Tibial nerve (tissue), 4 donors: Measurements from ENCODE around the gene OR5J2. TPM values are rescaled to one million over a fixed set of nuclear protein-coding genes. Genes with fewer than 3 reads are reported as not detected.
"Not testable (repeated sequence)": the region's sequence is repeated elsewhere in the genome, so short reads cannot be mapped to it uniquely, and the experiment has no call there.

Experiments
- DNase-seq, 2 donors: peaks; one replicate each; pipeline ENCODE4 v3.0.0-alpha.2; 2019; ENCODE audit warnings: low spot score in 2 of 2
- H3K27ac ChIP-seq, 4 donors: fragments of 200-600 bp; sonication (generic) in 3 of 4; one replicate each; pipeline ENCODE4 v1.5.1; 2017 to 2019; ENCODE audit warnings: mild to moderate bottlenecking in 1 of 4
- H3K27me3 ChIP-seq, 2 donors: fragments of 200-600 bp; sonication (generic) in 1 of 2; one replicate each; pipeline versions ENCODE4 v1.5.1 to v1.6.0; 2017 to 2019
- H3K36me3 ChIP-seq, 3 donors: fragments of 200-600 bp; sonication (generic); one replicate each; pipeline ENCODE4 v1.5.1; 2018 to 2019
- H3K4me1 ChIP-seq, 4 donors: fragments of 200-600 bp; sonication (generic) in 3 of 4; one replicate each; pipeline ENCODE4 v1.5.1; 2017 to 2019
- H3K4me3 ChIP-seq, 4 donors: fragments of 200-600 bp; sonication (generic) in 3 of 4; one replicate each; pipeline ENCODE4 v1.5.1; 2017 to 2019; ENCODE audit warnings: mild to moderate bottlenecking in 1 of 4, moderate library complexity in 1 of 4
- H3K9me3 ChIP-seq, 4 donors: fragments of 200-600 bp; sonication (generic) in 3 of 4; one replicate each; pipeline ENCODE4 v1.5.1; 2017 to 2019
- EP300 ChIP-seq, 2 donors: sonication (generic); formaldehyde crosslinking; IDR thresholded peaks; one replicate each; pipeline ENCODE4 v1.6.1; 2017; ENCODE audit warnings: antibody characterized with exemption in 2 of 2, mild to moderate bottlenecking in 1 of 2
- POLR2A ChIP-seq, 2 donors: fragments of 450-650 bp; IDR thresholded peaks; one replicate each; pipeline ENCODE4 v1.6.1; 2017; ENCODE audit warnings: antibody characterized with exemption in 2 of 2, mild to moderate bottlenecking in 2 of 2, moderate library complexity in 2 of 2
- WGBS, 2 donors: methylation state at CpG; one replicate each; pipeline ENCODE4 v1.1.5; 2018; 5-methylcytosine and 5-hydroxymethylcytosine counted together
- total RNA-seq, 4 donors: library from RNA; depleted of rRNA; stranded (reverse); fragments of >200 nt; gene quantifications; one replicate each; pipeline ENCODE4 v1.1.0, GENCODE V29; 2016
- TF ChIP-seq, protein P1 (sequence below), 5 experiments: fragments of 200-600 bp in 3 of 5; fragments of 450-650 bp in 2 of 5; sonication (generic) in 3 of 5; IDR thresholded peaks; one replicate each; pipeline ENCODE4 v1.5.1; 2016 to 2019; ENCODE audit warnings: antibody characterized with exemption in 5 of 5, mild to moderate bottlenecking in 3 of 5, moderate library complexity in 2 of 5

The OR5J2 gene
- total RNA-seq = not detected

DNA sequence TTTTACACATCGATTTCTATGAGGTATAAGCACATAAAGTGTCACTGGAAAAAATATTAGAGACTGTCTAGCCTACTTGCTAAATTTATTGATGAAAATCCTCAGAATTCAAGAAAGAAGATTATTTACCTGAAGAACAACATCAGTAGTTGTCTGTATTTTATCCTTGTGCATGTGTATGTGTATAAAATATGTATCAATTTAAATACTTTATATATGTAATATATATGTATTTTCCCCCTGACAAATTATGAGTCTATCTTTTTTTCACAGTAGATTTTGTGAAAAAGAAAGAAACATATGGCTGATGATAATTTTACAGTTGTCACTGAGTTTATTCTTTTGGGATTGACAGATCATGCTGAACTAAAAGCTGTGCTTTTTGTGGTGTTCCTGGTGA lies at the start of gene OR5J2:
Gene OR5J2, plus strand, starts transcription at position 301 of the 400 bp plus-strand sequence. Its CDS starts 0 bp downstream, at position 301.
- Histone ChIP-seq H3K9me3 (peaks cover 0 to 15% (median 2%) of the 10 kb centered on the region in 4 donors), H3K4me3 (no peak within 1 kb of the TSS), H3K36me3 (no peaks in the 10 kb centered on the region), H3K27ac (no peak within 1 kb of the TSS), H3K27me3 (no peaks in the 10 kb centered on the region), H3K4me1 (no peaks in the 10 kb centered on the region)
- 69 to 86% methylated on average over 1 of the region's 1 CpG for WGBS, 2 donors
- no peak for DNase-seq
- TF ChIP-seq POLR2A (IDR thresholded peaks at IDR 0.05) = no peak
- TF ChIP-seq, protein P1, sequence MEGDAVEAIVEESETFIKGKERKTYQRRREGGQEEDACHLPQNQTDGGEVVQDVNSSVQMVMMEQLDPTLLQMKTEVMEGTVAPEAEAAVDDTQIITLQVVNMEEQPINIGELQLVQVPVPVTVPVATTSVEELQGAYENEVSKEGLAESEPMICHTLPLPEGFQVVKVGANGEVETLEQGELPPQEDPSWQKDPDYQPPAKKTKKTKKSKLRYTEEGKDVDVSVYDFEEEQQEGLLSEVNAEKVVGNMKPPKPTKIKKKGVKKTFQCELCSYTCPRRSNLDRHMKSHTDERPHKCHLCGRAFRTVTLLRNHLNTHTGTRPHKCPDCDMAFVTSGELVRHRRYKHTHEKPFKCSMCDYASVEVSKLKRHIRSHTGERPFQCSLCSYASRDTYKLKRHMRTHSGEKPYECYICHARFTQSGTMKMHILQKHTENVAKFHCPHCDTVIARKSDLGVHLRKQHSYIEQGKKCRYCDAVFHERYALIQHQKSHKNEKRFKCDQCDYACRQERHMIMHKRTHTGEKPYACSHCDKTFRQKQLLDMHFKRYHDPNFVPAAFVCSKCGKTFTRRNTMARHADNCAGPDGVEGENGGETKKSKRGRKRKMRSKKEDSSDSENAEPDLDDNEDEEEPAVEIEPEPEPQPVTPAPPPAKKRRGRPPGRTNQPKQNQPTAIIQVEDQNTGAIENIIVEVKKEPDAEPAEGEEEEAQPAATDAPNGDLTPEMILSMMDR (IDR thresholded peaks at IDR 0.05) = no peak
- no peak for TF ChIP-seq EP300 (IDR thresholded peaks at IDR 0.05)

DNA sequence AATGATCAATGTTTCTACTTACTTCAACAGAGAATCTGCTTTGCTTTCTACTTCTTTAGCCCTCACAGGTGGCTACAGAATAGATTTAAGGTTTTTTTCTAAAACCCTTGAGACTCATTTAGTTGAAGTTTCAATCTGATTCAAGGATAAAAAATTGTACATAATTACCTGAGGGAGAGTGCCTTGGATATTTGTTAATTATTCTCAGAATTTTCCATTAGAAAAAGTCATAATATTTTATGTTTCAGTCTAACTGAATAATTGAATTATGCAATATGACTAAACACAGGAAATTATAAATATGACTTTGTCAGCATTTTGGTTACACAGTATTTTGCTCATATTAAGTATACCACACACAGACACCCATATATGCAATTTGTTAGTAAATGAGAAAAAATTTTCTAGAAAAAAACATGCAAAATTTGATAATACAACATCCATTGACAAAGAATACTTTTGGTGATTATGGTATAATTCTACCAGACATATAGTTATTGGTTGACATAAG lies 36.2 kb upstream of the OR5J2 start, which contains the start of gene OR8J3:
Gene OR8J3, minus strand, starts transcription at position 51 of the 511 bp plus-strand sequence. CDS start 2,483 bp downstream, outside the sequence.
- Histone ChIP-seq H3K9me3 (no peaks in the 10 kb centered on the region), H3K27me3 (no peaks in the 10 kb centered on the region), H3K27ac (no peak within 1 kb of the TSS), H3K36me3 (no peaks in the 10 kb centered on the region), H3K4me1 (no peaks in the 10 kb centered on the region), H3K4me3 (no peak within 1 kb of the TSS)
- TF ChIP-seq, protein P1 (IDR thresholded peaks at IDR 0.05) = no peak
- TF ChIP-seq EP300 (IDR thresholded peaks at IDR 0.05) (no peak), POLR2A (IDR thresholded peaks at IDR 0.05) (no peak)
- no peak for DNase-seq

GRCh38 chr11:56143681-56144080 lies 32.7 kb upstream of the OR5J2 start:
- not testable (repeated sequence) for H3K27ac ChIP-seq, H3K27me3 ChIP-seq, DNase-seq, H3K9me3 ChIP-seq, H3K4me1 ChIP-seq, H3K4me3 ChIP-seq, H3K36me3 ChIP-seq
- 91 to 97% methylated on average over 14 to 29 of the region's 30 CpGs for WGBS, 2 donors

DNA sequence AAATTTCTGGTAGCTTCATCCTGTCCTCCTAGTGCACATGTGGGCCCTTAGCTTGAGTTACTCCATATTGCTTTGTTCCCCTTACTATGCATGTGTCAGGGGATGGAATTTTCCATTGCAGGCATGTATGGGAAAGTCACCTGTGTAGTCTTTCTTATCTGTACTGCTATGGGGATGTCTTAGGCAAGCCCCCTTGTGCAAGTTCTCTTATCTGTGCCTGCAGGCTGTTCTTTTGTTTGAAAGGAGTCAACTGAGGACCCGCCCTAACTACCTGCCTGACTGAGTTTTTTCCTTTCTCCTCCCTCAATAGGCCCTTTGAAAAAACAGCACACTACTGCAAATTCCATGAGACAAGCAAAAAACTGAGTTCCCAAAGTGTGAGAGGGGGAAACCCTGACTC lies 25.0 kb upstream of the OR5J2 start:
- Histone ChIP-seq H3K27ac (no peak overlapping the region), H3K4me1 (no peaks in the 10 kb centered on the region), H3K4me3 (no peak overlapping the region), H3K9me3 (peaks cover 0 to 32% (median 0%) of the 10 kb centered on the region in 4 donors), H3K27me3 (no peaks in the 10 kb centered on the region), H3K36me3 (no peaks in the 10 kb centered on the region)
- 63 to 65% methylated on average over 1 of the region's 1 CpG for WGBS, 2 donors
- DNase-seq = no peak
- TF ChIP-seq, protein P1 (IDR thresholded peaks at IDR 0.05) = no peak
- TF ChIP-seq POLR2A (IDR thresholded peaks at IDR 0.05) (no peak), EP300 (IDR thresholded peaks at IDR 0.05) (no peak)

- Histone ChIP-seq H3K9me3 (peaks cover 0 to 32% (median 0%) of the 10 kb centered on the region in 4 donors), H3K27ac (no peak overlapping the region), H3K27me3 (no peaks in the 10 kb centered on the region), H3K4me1 (no peaks in the 10 kb centered on the region), H3K36me3 (no peaks in the 10 kb centered on the region), H3K4me3 (no peak overlapping the region)
- TF ChIP-seq, protein P1 (IDR thresholded peaks at IDR 0.05) = no peak
- TF ChIP-seq POLR2A (IDR thresholded peaks at IDR 0.05) = no peak
- no peak for TF ChIP-seq EP300 (IDR thresholded peaks at IDR 0.05)
- no peak for DNase-seq
- WGBS, 2 donors = 93 to 96% methylated on average over 15 of the region's 15 CpGs
These were observed 24.1 kb upstream of the OR5J2 start for GRCh38 chr11:56152333-56152732.

- Histone ChIP-seq H3K36me3 (no peaks in the 10 kb centered on the region), H3K27me3 (no peaks in the 10 kb centered on the region), H3K9me3 (peaks cover 0 to 10% (median 0%) of the 10 kb centered on the region in 4 donors), H3K4me3 (no peak within 1 kb of the TSS), H3K4me1 (no peaks in the 10 kb centered on the region), H3K27ac (no peak within 1 kb of the TSS)
- TF ChIP-seq EP300 (IDR thresholded peaks at IDR 0.05) = no peak
- TF ChIP-seq, protein P1 (IDR thresholded peaks at IDR 0.05) = no peak
- no peak for TF ChIP-seq POLR2A (IDR thresholded peaks at IDR 0.05)
- DNase-seq = no peak
- 78 to 85% methylated on average over 3 of the region's 3 CpGs for WGBS, 2 donors
These were observed 16.2 kb upstream of the OR5J2 start, which contains the start of gene OR8K5 for GRCh38 chr11:56160217-56160616. Gene OR8K5 (minus strand): TSS chr11:56160317. CDS start chr11:56160317, 0 bp downstream.
